HCT116 (cell line): ENCODE measurements around the gene COL4A1. TPM values are rescaled to one million over a fixed set of nuclear protein-coding genes. Genes with fewer than 3 reads are reported as not detected.

Source experiments
- ATAC-seq: fragments of 200-7000 bp; cut with Tn5 transposase; 2 replicates; pipeline ENCODE4 v1.9.1; 2020; ENCODE audit warnings: mild to moderate bottlenecking, moderate library complexity
- BruUV-seq: library from RNA; stranded (reverse); fragments of 400-500 nt; replicated peaks from 2 replicates; lab custom pipeline; 2021; lab: Mats Ljungman, UMichigan
- CTCF ChIA-PET: fragments of 300-600 bp; sonication (Branson Sonifier 250); formaldehyde crosslinking; loops from one replicate; lab custom pipeline; 2021; ENCODE audit warnings: antibody characterized with exemption; lab: Charles Lee
- POLR2A ChIA-PET: fragments of 300-600, 350-600 bp; sonication (Branson Sonifier 250); formaldehyde crosslinking; loops from one replicate; lab custom pipeline; 2021; ENCODE audit warnings: antibody characterized with exemption; lab: Charles Lee
- RAD21 ChIA-PET, 2 experiments: fragments of 300-600 bp; sonication (Branson Sonifier 250); formaldehyde crosslinking; loops; one replicate each; lab custom pipeline; 2023; ENCODE audit warnings: low total read pairs in 2 of 2; ENCODE audit not compliant: uncharacterized antibody in 2 of 2, unreplicated experiment in 2 of 2, low non-redundant PET in 1 of 2; lab: Charles Lee
- DNase-seq: peaks from one replicate; pipeline ENCODE4 v3.0.0-alpha.2; 2010; ENCODE audit warnings: low read depth, low spot score
- H2AFZ ChIP-seq: fragments of 200-600 bp; shearing (Covaris generic), sonication (generic); 2 replicates; pipeline ENCODE4 v1.6.1; 2017; ENCODE audit warnings: low read depth, mixed run types, mixed read lengths, antibody characterized with exemption, low read length; ENCODE audit not compliant: poor library complexity, severe bottlenecking
- H3K27ac ChIP-seq: 2 replicates; pipeline ENCODE4 v1.5.1; 2012; ENCODE audit warnings: low read depth, low read length
- H3K27me3 ChIP-seq: fragments of 200-600 bp; sonication (generic); 2 replicates; pipeline ENCODE4 v1.6.1; 2016; ENCODE audit warnings: mixed run types, low read length, mixed read lengths; ENCODE audit not compliant: insufficient read depth
- H3K36me3 ChIP-seq, 2 experiments: fragments of 200-500 bp in 1 of 2; fragments of 200-600 bp in 1 of 2; sonication (Bioruptor generic) in 1 of 2; sonication (generic) in 1 of 2; 2 replicates each; pipeline versions ENCODE4 v1.5.1 to v1.6.1; 2014 to 2016; ENCODE audit warnings: low read length in 2 of 2, inconsistent platforms in 1 of 2, mixed read lengths in 1 of 2, mixed run types in 1 of 2; ENCODE audit not compliant: insufficient read depth in 2 of 2, control insufficient read depth in 1 of 2
- H3K4me1 ChIP-seq, 2 experiments: fragments of 200-600 bp in 1 of 2; sonication (generic) in 1 of 2; 2 replicates each; pipeline versions ENCODE4 v1.5.1 to v1.6.1; 2012 to 2017; ENCODE audit warnings: low read length in 2 of 2, inconsistent platforms in 1 of 2, mild to moderate bottlenecking in 1 of 2, mixed read lengths in 1 of 2, mixed run types in 1 of 2, moderate library complexity in 1 of 2; ENCODE audit not compliant: insufficient read depth in 2 of 2, control insufficient read depth in 1 of 2
- H3K4me2 ChIP-seq: fragments of 200-600 bp; sonication (generic); 2 replicates; pipeline ENCODE4 v1.6.1; 2017; ENCODE audit warnings: mixed run types, low read length, mixed read lengths
- H3K4me3 ChIP-seq, 2 experiments: fragments of 200-600 bp in 1 of 2; sonication (generic) in 1 of 2; replicated peaks in 1 of 2; 2 replicates each; pipeline ENCODE4 v1.5.1; 2011 to 2016; ENCODE audit warnings: low read length in 2 of 2, control low read depth in 1 of 2, low read depth in 1 of 2, mild to moderate bottlenecking in 1 of 2, mixed read lengths in 1 of 2, mixed run types in 1 of 2
- H3K79me2 ChIP-seq: fragments of 200-600 bp; sonication (generic); 2 replicates; pipeline ENCODE4 v1.6.1; 2017; ENCODE audit warnings: mild to moderate bottlenecking, mixed run types, low read length, moderate library complexity, mixed read lengths; ENCODE audit not compliant: insufficient read depth
- H3K9ac ChIP-seq: fragments of 200-600 bp; sonication (generic); 2 replicates; pipeline ENCODE4 v1.6.1; 2016; ENCODE audit warnings: low read length, mixed read lengths
- H3K9me2 ChIP-seq: fragments of 200-600 bp; sonication (generic), shearing (Covaris generic); 2 replicates; pipeline ENCODE4 v1.6.1; 2017; ENCODE audit warnings: mixed run types, mild to moderate bottlenecking, moderate library complexity; ENCODE audit not compliant: insufficient read depth
- H3K9me3 ChIP-seq, 2 experiments: fragments of 200-500 bp in 1 of 2; fragments of 200-600 bp in 1 of 2; sonication (Bioruptor generic) in 1 of 2; sonication (generic) in 1 of 2; 2 replicates each; pipeline ENCODE4 v1.6.1; 2014 to 2017; ENCODE audit warnings: low read length in 2 of 2, mixed read lengths in 2 of 2, inconsistent platforms in 1 of 2, low read depth in 1 of 2, mild to moderate bottlenecking in 1 of 2, mixed run types in 1 of 2, moderate library complexity in 1 of 2; ENCODE audit not compliant: control insufficient read depth in 1 of 2, insufficient read depth in 1 of 2
- H4K20me1 ChIP-seq: fragments of 200-600 bp; sonication (generic), shearing (Covaris generic); 2 replicates; pipeline ENCODE4 v1.6.1; 2017; ENCODE audit warnings: mixed run types, mild to moderate bottlenecking, moderate library complexity; ENCODE audit not compliant: insufficient read depth
- ATF3 ChIP-seq: IDR thresholded peaks from 2 replicates; pipeline ENCODE4 v1.6.1; 2012
- CBX3 ChIP-seq: IDR thresholded peaks from 2 replicates; pipeline ENCODE4 v1.6.1; 2012; ENCODE audit warnings: low read depth
- CEBPB ChIP-seq: IDR thresholded peaks from 2 replicates; pipeline ENCODE4 v1.6.1; 2012; ENCODE audit warnings: low read depth
- EGR1 ChIP-seq: IDR thresholded peaks from 2 replicates; pipeline ENCODE4 v1.6.1; 2012; ENCODE audit warnings: low read depth
- ELF1 ChIP-seq: IDR thresholded peaks from 2 replicates; pipeline ENCODE4 v1.6.1; 2012; ENCODE audit warnings: low read depth, borderline replicate concordance
- EZH2 ChIP-seq: fragments of 200-600 bp; sonication (generic); IDR thresholded peaks from 2 replicates; pipeline ENCODE4 v1.6.1; 2017; ENCODE audit warnings: antibody characterized with exemption, mixed run types
- FOSL1 ChIP-seq: IDR thresholded peaks from 2 replicates; pipeline ENCODE4 v1.6.1; 2012; ENCODE audit warnings: low read depth
- JUND ChIP-seq: IDR thresholded peaks from 2 replicates; pipeline ENCODE4 v1.6.1; 2012
- POLR2AphosphoS5 ChIP-seq: IDR thresholded peaks from 2 replicates; pipeline ENCODE4 v1.6.1; 2011; ENCODE audit warnings: mild to moderate bottlenecking, low read depth, low read length, moderate library complexity
- RAD21 ChIP-seq: IDR thresholded peaks from 2 replicates; pipeline ENCODE4 v1.6.1; 2012; ENCODE audit warnings: low read depth, mild to moderate bottlenecking
- REST ChIP-seq: IDR thresholded peaks from 2 replicates; pipeline ENCODE4 v1.6.1; 2012; ENCODE audit warnings: low read depth
- SIN3A ChIP-seq: IDR thresholded peaks from 2 replicates; pipeline ENCODE4 v1.6.1; 2012; ENCODE audit warnings: low read depth
- SRF ChIP-seq: IDR thresholded peaks from 2 replicates; pipeline ENCODE4 v1.6.1; 2012; ENCODE audit warnings: low read depth
- TCF7L2 ChIP-seq: IDR thresholded peaks from 2 replicates; pipeline ENCODE4 v1.7.0; 2011; ENCODE audit warnings: borderline replicate concordance, inconsistent platforms; ENCODE audit not compliant: insufficient read depth, insufficient read length; ENCODE audit errors: extremely low read depth
- YY1 ChIP-seq: IDR thresholded peaks from 2 replicates; pipeline ENCODE4 v1.6.1; 2011; ENCODE audit warnings: low read length, low read depth, moderate library complexity, mild to moderate bottlenecking; ENCODE audit not compliant: insufficient replicate concordance; ENCODE audit errors: extremely low read depth
- ZFX ChIP-seq: fragments of 450-650 bp; IDR thresholded peaks from 2 replicates; pipeline ENCODE4 v1.6.1; 2017
- intact Hi-C: fragments of 100-400 bp; cut with micrococcal nuclease; formaldehyde crosslinking; loops from 2 replicates; pipeline ENCODE4 v1.10.0; 2022
- total RNA-seq: library from RNA; stranded (reverse); gene quantifications from one replicate; pipeline ENCODE4 v1.2.1, GENCODE V29; 2021; ENCODE audit not compliant: unreplicated experiment

COL4A1 gene
- total RNA-seq, 1 experiment from 2014 or later, result 0.57 TPM

GRCh38 chr13:110150384-110151101, 156.4 kb downstream of the COL4A1 start:
- POLR2A ChIA-PET, result no interaction called here
- H3K9me2 ChIP-seq, result no peaks in the 10 kb centered on the region
- no peaks in the 10 kb centered on the region for H3K36me3 ChIP-seq
- RAD21 ChIA-PET, result no interaction called here
- ATAC-seq, result no peak
- no peak overlapping the region for H3K4me3 ChIP-seq
- BruUV-seq, result no TSS peak
- H3K4me2 ChIP-seq, result no peak overlapping the region
- no peaks in the 10 kb centered on the region for H3K27me3 ChIP-seq
- no peaks in the 10 kb centered on the region for H4K20me1 ChIP-seq
- no peak for DNase-seq
- intact Hi-C loops, result no loop called here
- no peaks in the 10 kb centered on the region for H3K9me3 ChIP-seq
- CTCF ChIA-PET, result no interaction called here
- no peaks in the 10 kb centered on the region for H3K4me1 ChIP-seq
- H3K79me2 ChIP-seq, result no peaks in the 10 kb centered on the region
- H3K9ac ChIP-seq, result no peak overlapping the region
- no peak for TF ChIP-seq TCF7L2
- no peak for TF ChIP-seq FOSL1
- TF ChIP-seq ATF3, result no peak
- no peak for TF ChIP-seq EGR1
- no peak for TF ChIP-seq JUND
- no peak for TF ChIP-seq ZFX
- TF ChIP-seq RAD21, result no peak
- no peak for TF ChIP-seq EZH2
- no peak for TF ChIP-seq SRF
- TF ChIP-seq POLR2AphosphoS5, result no peak
- TF ChIP-seq CEBPB, result no peak
- H2AFZ ChIP-seq, result no peak overlapping the region
- no peak overlapping the region for H3K27ac ChIP-seq

GRCh38 chr13:110149036-110149435, 157.9 kb downstream of the COL4A1 start:
- Histone ChIP-seq H3K27ac (no peak overlapping the region), H3K4me3 (no peak overlapping the region), H3K27me3 (no peaks in the 10 kb centered on the region), H3K36me3 (no peaks in the 10 kb centered on the region), H3K9ac (no peak overlapping the region), H3K9me3 (no peaks in the 10 kb centered on the region), H4K20me1 (no peaks in the 10 kb centered on the region), H3K79me2 (no peaks in the 10 kb centered on the region), H3K4me2 (no peak overlapping the region), H3K4me1 (no peaks in the 10 kb centered on the region), H3K9me2 (no peaks in the 10 kb centered on the region), H2AFZ (no peak overlapping the region)
- ChIA-PET CTCF (no interaction called here), RAD21 (no interaction called here), POLR2A (no interaction called here)
- TF ChIP-seq SIN3A (no peak), EGR1 (no peak), YY1 (no peak), CBX3 (no peak), JUND (no peak), REST (no peak), ELF1 (no peak)
- DNase-seq (no peak), ATAC-seq (no peak)
- intact Hi-C loops, result no loop called here
- no TSS peak for BruUV-seq
